ENCODE data around the gene MED12L.
"Not testable (repeated sequence)": the region's sequence is repeated elsewhere in the genome, so short reads cannot be mapped to it uniquely, and the experiment has no call there.

Gene MED12L

GRCh38 chr3:151213881-151214280 lies 128.4 kb downstream of the MED12L start:
- DNase-seq (ENCODE audit: low read depth, low spot score): no peak

DNA sequence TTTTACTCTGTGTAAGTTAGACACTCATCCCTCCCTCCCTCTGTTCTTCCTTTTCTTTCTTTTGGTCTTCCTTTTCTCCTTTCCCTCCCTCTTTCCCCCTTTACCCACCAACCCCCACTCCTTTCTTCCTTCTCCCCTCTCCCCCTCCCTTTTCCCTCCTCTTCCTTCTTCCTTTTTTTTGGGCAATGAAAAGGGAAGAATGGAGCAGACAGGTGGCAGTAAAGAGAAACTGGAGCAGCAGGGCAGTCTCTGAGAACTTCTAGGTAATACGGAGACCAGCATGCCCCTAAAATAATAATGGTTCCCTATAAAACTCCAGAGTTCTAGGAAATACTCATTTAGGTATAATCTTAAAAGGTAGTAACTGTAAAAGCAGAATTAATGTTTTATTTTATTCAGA lies 129.0 kb downstream of the MED12L start:
- DNase-seq (ENCODE audit: low read depth, low spot score): no peak

- no peak for DNase-seq (ENCODE audit: low read depth, low spot score)
Observed at GRCh38 chr3:151216641-151217607, 131.5 kb downstream of the MED12L start.

- no peak for DNase-seq (ENCODE audit: low read depth, low spot score)
Observed at GRCh38 chr3:151218136-151218535, 132.7 kb downstream of the MED12L start.

- no peak for DNase-seq (ENCODE audit: low read depth, low spot score)
Observed at GRCh38 chr3:151219056-151219455, 133.6 kb downstream of the MED12L start.

GRCh38 chr3:151224268-151224866 lies 138.9 kb downstream of the MED12L start:
- DNase-seq (ENCODE audit: low read depth, low spot score): no peak

GRCh38 chr3:151225040-151225975 lies 139.8 kb downstream of the MED12L start:
- DNase-seq (ENCODE audit: low read depth, low spot score): no peak

DNA sequence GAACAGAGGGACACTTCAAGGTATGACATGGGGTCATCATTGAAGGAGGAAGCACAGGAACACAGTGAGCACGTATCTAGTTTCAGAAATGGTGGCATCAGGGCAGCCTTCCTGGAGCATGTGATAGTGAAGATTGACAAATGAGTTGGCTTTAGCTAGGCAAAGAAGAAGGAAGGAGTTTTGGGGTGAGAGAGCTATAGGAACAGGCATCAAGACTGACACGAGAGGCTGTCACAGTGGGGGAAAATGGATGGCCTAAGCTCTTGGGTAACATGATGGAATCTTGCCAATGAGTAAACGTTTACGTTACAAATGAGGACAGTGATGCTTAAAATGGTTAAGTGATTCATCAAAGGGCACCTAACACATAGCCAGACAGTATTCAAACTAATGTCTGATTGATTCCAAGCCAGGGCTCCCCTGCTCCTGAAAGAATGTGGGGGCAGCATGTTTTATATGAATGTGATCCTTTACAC lies 140.7 kb downstream of the MED12L start:
- no peak for DNase-seq (ENCODE audit: low read depth, low spot score)

DNA sequence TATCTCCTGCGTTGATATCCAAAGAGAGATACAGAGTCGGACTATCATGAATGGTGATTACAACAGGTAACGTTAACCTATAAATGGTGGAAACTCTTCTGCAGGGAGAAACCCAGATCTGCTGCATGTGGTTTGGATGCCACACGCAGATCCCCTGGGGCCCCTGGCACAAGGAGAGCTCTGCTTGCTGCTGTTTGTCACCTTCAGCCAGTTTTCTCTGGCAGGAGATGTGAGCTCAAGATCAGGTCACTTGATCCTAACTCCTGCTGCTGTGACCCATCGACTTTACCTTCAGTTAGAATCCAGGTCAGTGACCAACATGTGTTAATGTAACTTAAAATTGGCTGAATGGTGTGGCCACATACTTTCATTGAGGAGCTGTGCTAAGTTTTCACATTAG lies 141.4 kb downstream of the MED12L start:
- no peak for DNase-seq (ENCODE audit: low read depth, low spot score)

DNA sequence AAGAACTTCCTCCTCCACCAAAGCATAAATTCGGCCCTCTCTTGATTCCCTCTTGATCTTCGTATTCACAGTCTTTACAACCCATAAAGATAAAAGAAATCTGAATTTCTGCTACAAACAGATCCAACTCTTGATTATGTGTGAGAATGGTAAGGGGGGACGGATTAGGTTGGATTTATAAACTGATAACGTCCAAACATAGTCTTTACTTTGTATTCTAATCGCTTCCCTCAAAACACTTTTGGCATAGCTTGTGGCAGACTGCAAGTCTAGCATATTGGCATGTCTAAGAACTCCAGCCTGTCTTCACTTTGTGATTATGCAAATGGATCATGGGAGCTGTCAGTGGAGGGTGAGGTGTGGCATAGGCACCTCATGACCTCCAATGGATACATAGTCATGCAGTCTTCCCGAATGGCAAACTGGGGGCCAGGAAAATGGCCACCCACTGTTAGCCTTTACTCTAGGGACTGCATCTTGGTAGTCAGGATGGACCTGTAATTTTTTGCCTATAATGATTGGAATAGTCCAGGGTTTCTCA lies 141.9 kb downstream of the MED12L start:
- DNase-seq (ENCODE audit: low read depth, low spot score): no peak

- DNase-seq (ENCODE audit: low read depth, low spot score): peak; percentile 73
Observed at GRCh38 chr3:151227807-151228665, 142.6 kb downstream of the MED12L start.

DNA sequence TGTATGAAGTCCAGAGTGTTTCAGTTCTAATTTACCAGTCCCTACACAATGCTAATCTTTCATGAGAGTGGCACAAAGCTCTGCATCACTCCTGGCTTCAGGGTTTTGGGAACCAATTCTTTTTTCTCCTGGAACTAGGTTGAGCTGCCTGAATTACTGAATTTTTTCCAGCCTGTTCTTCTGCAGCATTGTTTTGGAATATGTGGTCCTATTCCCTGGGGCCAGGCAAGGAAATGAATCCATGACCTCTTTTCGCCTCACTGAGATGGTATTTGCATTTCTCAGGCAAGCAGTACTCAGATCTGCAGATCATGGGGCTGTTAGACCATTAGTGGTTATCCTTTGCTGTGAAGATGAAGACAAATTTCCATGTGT lies 143.2 kb downstream of the MED12L start:
- DNase-seq (ENCODE audit: low read depth, low spot score): no peak

GRCh38 chr3:151230646-151231045 lies 145.2 kb downstream of the MED12L start:
- DNase-seq (ENCODE audit: low read depth, low spot score): no peak

DNA sequence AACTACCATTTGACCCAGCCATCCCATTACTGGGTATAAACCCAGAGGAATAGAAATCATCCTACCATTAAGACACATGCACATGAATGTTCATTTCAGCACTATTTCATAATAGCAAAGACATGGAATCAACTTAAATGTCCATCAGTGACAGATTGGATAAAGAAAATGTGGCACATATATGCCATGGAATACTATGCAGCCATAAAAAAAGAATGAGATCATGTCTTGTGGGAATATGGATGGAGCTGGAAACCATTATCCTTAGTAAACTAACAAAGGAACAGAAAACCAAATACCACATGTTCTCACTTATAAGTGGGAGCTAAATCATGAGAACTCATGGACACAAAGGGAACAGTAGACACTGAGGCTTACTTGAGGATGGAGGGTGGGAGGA lies 146.9 kb downstream of the MED12L start:
- not testable (repeated sequence) for DNase-seq (ENCODE audit: low read depth, low spot score)

GRCh38 chr3:151232991-151233390 lies 147.5 kb downstream of the MED12L start:
- no peak for DNase-seq (ENCODE audit: low read depth, low spot score)

GRCh38 chr3:151234825-151235224 lies 149.4 kb downstream of the MED12L start:
- DNase-seq (ENCODE audit: low read depth, low spot score): no peak

DNA sequence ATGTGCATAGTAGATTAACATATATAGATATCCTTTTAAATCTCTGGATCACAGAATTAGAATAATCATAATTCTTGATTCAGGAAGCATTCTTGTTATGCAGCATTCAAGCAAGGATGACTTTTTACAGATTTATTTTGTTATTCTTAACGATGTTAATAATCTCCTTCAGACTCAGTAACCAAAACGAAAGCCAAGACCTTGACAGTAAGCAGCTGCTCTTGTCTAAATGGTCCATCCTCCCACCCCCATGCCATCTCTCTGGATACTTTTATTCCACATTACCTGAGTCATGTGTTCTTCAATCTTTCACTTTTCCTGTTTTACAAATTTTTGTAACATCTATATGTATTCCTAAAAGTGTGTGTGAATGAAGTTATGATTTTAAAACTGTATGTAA lies 150.9 kb downstream of the MED12L start:
- DNase-seq (ENCODE audit: low read depth, low spot score): no peak

- no peak for DNase-seq (ENCODE audit: low read depth, low spot score)
Observed at GRCh38 chr3:151236736-151237135, 151.3 kb downstream of the MED12L start.

DNA sequence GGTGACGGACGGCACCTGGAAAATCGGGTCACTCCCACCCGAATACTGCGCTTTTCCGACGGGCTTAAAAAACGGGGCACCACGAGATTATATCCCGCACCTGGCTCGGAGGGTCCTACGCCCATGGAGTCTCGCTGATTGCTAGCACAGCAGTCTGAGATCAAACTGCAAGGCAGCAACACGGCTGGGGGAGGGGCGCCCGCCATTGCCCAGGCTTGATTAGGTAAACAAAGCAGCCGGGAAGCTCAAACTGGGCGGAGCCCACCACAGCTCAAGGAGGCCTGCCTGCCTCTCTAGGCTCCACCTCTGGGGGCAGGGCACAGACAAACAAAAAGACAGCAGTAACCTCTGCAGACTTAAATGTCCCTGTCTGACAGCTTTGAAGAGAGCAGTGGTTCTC lies 156.5 kb downstream of the MED12L start:
- not testable (repeated sequence) for DNase-seq (ENCODE audit: low read depth, low spot score)

DNA sequence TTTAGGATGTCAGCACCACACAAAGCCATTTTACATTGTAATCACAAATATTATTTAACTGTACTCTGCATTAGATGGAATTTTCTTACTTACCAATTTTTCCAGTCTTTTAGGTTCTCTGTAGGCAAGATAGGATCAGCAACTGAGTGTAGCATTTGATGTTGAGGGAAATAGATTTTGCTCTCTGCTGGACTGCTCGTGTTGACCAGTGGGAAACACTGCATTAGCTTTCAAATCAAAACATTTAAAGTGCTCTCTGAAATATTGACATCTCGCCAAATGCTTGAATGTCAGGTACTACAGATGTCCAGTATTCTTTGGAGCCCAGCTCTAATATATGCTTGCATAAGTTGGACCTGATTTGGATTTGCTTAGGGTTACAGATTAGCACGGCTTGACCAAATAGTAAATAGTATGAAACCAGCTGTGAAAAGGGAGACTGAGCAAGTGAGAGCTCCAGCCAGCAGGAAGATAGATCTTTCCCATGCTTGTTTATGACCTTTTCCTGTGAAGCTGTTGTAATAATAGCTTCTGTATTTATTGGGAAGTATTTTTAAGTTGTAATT lies 163.4 kb downstream of the MED12L start:
- no peak for DNase-seq (ENCODE audit: low read depth, low spot score)
